NCI-H2196 treated with DMSO at 0.1 percent for 48 hours (cell line): ENCODE measurements around the gene IGF2BP1.
"Not testable (repeated sequence)": the region's sequence is repeated elsewhere in the genome, so short reads cannot be mapped to it uniquely, and the experiment has no call there.

Experiments
- DNase-seq: peaks from one replicate; lab custom pipeline; 2025; ENCODE audit not compliant: unreplicated experiment; lab: John Stamatoyannopoulos, UW

Gene IGF2BP1

DNA sequence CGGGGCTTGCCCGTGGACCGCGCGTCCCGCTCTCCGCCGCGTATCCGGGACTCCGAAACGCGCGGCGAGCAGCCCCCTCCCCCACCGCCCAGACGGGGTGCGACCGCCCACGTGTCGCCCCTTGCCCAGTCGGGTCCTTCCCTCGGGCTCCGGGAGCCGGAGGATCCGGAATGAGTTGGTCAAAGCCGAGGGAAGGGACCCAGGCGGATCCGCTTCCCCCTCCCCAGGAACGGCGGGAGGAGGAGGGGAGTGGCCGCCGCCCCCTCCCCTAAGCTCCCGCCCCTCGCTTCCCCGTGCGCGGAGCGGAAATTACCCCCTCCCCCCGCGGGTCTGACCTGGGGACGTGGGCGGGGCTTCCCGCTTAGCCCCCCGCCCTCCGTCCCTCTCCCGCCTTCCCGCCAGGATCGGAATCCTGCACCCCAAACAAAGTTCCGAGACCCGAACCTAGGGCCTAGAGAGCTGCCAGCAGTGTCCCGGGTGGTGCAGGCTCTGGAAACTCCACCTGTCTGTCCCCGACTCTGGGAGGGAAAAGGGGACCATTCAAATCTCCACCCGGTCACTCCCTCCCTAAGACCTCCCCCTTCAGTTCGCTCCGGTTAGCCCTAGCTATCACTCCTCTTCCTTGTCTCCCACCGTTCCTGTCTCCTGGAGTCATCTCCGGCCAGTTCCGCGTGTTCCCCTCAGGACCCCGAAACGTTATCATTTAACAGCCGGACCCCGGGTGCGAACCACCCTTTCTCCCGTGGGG, 1.0 kb upstream of the IGF2BP1 start:
- no peak for DNase-seq

DNA sequence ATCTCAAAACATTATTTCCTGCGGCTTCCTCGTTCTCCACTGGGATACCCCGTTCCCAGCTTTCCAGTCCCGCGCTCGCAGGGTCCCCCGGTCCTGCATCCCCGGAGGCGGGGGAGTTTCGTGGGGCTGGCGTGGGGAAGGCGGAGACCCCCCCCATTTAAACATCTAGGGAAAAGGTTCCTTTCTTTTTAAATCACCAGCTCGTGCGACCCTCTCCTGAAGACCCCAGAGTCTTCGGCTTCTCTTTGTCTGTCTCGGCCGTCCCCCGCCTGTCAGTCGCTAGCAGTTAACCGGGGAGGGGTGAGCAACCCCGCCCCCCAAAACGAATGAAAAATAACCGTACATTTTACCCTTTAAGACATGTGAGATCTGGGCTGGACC, 473 bp upstream of the IGF2BP1 start:
- no peak for DNase-seq

DNA sequence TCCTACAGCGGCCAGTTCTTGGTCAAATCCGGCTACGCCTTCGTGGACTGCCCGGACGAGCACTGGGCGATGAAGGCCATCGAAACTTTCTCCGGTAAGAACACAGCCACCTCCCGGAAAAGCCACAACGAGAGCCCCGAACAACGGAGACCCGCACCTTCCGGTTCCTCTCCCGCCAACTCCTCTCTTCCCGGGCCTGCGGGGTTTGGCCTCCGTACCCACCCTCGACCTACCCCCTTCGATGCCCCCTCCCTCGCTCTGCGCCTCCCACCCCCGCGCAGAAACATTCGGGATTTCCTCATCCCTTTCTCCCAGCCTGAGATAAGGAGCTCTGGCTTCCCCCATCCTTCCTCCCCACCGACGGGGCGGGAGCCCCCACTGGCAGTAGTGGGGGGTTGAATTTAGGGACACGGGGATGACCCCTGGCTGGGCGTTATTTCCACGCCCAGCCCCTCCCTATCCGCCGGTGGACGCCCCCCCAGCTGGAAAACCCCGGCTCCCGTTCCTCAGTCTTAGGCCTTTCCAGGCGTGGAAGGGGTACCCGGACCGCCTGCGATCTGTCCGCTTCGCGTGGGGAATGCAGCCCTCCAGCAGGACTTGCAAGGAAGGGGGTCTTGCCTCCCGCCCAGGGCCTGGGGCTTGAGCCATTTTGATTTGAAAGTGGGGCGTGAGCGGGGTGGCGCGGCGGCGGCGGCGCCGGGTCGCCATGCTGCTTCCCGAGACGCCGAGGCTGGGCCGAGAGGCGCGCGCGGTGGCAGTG, 822 bp downstream of the IGF2BP1 start:
- DNase-seq, result no peak

DNA sequence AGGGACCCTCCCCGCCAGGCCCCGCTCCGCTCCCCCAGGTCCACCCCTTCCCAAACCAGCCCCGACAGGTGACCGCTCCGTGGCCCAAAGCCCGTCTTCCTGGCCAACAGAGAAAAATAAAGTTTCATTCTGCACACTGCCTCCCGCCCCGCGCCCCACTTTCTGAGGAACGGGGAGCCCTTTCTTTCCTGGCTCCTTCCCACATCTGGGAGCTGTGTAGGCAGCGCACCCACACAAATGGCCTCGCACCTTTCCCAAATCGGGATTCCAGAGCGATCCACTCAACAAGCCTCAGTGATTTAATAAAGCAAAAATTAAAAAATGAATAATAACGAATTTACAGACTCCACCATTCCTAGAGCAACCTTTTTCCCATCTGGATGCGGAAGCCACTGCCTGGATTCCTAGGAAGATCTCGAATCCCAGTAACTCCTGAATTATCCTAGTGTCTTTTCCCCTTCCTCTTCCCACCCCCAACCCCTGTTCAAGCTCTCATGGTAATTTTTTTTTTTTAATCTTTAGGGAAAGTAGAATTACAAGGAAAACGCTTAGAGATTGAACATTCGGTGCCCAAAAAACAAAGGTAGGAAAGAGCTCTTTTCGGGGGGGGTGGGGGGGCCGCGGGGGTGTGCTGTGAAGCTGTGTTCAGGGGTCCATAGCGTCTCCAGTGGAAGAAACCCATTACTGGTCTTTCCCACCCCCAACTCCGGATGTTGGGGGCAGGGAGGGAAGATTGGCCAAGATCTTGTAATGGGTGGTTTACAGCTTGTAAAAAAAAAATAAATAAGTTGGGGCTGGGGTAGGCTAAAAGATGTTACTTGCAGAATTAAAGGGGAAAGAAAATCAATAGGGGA, 1.6 kb downstream of the IGF2BP1 start:
- DNase-seq, result no peak

- no peak for DNase-seq
These were observed 3.8 kb downstream of the IGF2BP1 start for GRCh38 chr17:49000943-49001342.

DNA sequence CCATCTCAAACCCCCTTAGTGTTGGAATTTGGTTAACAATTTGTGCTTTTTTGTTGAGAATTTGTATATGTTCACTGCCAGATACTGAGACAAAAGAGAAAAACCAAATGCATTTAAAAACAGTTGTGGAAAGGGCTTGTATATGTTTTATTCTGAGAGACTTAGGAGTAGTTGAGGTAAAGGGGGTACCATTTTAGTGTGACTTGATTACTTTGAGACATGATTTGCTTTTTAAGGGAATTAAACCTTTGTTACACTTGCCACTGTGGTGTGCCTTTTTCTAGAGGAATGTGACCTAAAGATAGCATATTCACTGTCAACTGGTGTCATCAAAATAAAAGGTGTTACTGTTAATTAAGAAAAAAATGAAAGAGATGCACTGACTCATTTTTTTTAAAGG, 4.5 kb downstream of the IGF2BP1 start:
- DNase-seq, result no peak

- no peak for DNase-seq
These were observed 5.1 kb downstream of the IGF2BP1 start for GRCh38 chr17:49002331-49002730.

DNA sequence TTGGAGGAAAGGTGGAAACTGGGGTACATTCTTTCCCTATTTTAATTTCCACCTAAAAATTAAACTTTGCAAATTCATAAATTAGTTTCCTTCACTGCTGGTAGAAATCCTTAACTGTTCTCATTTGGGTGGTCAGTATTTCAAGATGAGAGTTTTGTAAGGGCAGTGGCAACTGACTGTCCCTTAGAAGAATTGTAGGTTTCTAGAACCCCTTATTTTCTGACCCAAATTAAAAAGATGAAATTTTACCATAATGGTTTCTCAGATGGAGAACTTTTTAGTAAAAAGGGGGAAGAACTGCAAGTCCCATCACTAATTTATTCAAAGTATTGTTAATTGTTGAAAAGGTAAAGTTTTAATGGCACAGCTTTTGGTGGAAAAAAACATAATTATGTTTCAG, 5.6 kb downstream of the IGF2BP1 start:
- no peak for DNase-seq

DNA sequence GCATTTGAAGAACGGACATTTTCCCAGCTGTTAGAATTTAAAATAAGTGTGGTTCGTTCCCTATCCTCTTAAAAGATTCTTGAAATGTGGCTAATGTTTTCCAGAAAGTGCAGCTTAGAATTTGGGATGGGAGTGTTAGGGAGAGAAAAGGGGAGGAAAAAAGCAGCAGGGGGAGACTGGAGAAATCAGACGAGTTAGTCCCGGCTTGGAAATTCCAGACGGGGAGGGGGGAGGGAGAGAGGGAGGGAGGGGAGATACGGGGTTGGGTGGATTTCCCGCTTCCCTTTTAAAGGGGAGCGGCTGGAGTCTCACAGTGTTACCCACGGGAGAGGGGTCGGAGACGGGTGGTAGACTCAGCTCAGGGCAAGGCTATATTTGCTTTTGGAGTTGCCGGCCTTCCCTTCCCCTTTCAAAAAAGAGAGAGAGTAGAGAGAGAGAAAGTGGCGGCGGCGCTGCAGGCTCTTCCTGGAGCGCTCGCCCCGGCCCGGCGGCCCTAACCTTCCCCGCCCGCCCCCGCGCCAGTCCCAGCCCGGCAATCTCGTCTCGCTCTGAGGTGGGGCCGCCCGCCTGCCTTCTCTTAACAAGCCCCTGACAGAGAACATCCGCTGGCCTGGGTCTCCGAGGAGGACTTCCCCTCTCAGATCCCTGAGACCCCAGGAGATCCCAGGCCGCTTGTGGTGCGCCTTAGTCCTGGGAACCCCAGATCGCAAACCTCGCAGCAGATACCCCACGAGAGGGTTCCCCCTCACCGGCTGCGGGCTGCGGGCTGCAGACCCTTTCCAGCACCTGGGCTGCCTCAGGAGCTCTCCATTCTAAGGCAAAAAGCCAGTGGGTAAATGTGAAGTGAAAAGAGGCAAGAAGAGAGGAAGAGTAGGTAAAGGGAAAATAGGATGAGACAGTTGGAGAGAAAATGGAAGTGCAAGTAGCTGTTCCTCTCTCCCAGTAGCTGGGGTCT, 6.6 kb downstream of the IGF2BP1 start:
- DNase-seq, result no peak

DNA sequence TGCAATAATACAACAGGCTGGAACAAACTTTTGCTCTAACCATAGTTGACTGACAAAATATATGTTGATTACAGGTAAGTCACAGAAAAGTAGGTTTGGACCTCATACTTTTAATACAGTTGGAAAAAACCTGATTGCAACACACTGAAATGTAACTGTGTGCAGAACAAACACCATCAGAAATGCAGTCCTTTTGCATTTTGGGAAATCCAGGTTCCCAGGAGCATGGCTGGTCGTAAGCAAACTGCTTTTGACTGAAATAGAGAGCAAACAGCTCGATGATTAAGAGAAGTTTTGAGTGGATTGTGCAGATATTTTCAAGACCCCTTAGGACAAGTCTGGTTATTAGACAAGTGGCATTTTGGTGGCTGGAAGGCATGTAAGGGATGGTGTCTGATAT, 8.0 kb downstream of the IGF2BP1 start:
- no peak for DNase-seq

DNA sequence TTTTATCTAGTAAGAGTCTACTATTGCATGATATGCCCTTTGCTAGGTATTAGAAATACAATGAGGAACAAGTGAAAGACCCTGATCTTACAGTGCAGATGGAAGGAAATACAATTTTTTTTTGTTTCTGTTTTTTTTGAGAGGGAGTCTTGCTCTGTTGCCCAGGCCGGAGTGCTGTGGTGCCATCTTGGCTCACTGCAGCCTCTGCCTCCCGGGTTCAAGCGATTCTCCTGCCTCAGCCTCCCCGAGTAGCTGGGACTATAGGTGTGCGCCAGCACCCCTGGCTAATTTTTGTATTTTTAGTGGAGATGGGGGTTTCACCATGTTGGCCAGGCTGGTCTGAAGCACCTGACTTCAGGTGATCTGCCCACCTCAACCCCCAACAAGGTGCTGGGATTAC, 11.7 kb downstream of the IGF2BP1 start:
- DNase-seq, result not testable (repeated sequence)

- no peak for DNase-seq
These were observed 15.6 kb downstream of the IGF2BP1 start for GRCh38 chr17:49012769-49013255.

DNA sequence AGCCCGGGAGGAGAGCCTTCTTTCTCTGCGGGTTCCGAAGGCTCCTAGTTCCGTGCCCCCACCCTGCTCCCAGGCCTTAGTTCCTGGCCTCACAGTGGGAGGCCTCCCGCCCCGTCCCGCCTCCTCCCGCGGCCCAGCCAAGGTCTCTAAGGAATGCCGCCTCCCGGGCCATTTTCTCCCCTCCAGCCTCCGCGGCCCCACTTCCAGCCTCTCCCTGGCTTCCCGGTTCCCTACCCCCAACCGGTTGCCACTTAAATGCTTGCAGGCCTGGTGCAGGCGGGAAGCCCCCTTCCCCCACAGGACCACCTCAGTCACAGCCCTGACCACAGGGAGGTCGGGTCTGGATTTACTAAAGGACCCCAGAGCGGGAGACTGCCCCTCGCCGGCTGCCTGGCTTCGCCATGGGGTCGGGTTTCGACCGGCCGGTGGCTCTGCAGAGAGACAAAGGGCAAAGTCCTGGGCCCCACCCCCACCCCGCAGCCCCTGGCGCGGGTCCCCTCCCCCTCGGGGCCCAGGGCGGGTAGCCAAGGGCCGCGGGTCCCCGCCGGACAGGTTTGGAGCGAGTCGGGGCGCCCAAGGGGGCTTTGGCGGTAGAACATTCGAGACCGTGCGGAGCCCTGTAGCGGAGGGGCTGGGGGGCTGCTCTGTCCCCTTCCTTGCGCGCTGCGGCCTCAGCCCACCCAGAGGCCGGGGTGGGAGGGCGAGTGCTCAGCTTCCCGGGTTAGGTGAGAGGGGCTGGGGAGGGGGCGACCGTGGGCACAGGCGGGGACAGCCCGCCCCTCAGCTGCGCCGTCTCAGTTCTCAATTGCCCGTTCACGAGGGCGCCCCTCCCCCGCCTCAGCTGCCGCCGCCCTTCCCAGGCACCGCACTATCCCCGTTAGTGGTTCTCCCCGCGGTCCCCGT, 16.4 kb downstream of the IGF2BP1 start:
- DNase-seq, result no peak

DNA sequence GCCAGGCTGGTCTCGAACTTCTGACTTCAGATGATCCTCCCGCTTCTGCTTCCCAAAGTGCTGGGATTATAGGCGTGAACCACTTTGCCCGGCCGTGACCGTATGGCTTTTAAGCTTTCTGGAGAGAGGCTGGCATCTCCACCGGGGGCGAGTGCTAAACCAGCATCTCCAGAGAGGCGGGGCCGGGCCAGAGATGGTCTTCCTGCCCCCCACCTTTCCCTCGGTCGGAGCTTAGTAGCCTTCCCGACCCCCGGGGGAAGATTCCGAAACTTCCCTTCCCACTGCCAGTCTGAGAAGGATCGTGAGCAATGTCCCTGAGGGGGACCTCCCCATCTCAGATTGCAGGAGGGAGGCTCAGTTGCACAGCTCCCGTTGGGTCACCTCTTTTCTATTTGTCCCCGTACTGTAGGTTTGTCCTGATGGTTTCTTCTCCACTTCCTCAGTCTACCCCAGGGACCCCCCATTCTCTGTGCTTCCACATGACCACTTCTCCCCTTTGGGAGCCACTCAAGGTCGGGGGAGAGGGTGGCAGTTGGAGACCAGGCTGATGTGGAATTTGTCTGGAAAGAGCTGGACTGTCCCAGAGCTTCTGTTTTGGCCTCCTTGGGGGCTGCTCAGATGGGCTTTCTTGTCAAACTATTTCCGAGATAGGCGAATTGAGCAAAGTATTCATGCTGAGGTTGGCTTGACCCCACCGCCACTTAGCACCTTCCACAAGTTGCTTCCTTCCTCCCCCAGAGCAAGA, 18.2 kb downstream of the IGF2BP1 start:
- DNase-seq, result no peak

GRCh38 chr17:49015924-49016774, 19.0 kb downstream of the IGF2BP1 start:
- DNase-seq, result no peak

GRCh38 chr17:49016775-49017463, 19.7 kb downstream of the IGF2BP1 start:
- DNase-seq, result peak; percentile 9

GRCh38 chr17:49018116-49018612, 21.0 kb downstream of the IGF2BP1 start:
- DNase-seq, result no peak
